ENCODE measurements around the gene KIR2DL3.
"Not testable (repeated sequence)": the region's sequence is repeated elsewhere in the genome, so short reads cannot be mapped to it uniquely, and the experiment has no call there.

The KIR2DL3 gene

GRCh38 chr19:54738306-54738705 is at the start of gene KIR2DL3:
TSS of gene KIR2DL3 (plus strand) at chr19:54738513. CDS start at chr19:54738546, 33 bp downstream.
- not testable (repeated sequence) for DNase-seq

- DNase-seq, result no peak
Measured at GRCh38 chr19:54691582-54692297, 46.6 kb upstream of the KIR2DL3 start.

- no peak for DNase-seq
Measured at GRCh38 chr19:54692298-54692615, 46.1 kb upstream of the KIR2DL3 start.

- DNase-seq, result no peak
Measured at GRCh38 chr19:54694648-54695047, 43.7 kb upstream of the KIR2DL3 start.

- no peak for DNase-seq
Measured at GRCh38 chr19:54696117-54696548, 42.2 kb upstream of the KIR2DL3 start.

GRCh38 chr19:54696766-54697165 is 41.5 kb upstream of the KIR2DL3 start:
- no peak for DNase-seq

- not testable (repeated sequence) for DNase-seq
Measured at GRCh38 chr19:54697716-54698115, 40.6 kb upstream of the KIR2DL3 start.

GRCh38 chr19:54704928-54705327 is 33.4 kb upstream of the KIR2DL3 start:
- no peak for DNase-seq

GRCh38 chr19:54707962-54708361 is 30.4 kb upstream of the KIR2DL3 start:
- no peak for DNase-seq

- no peak for DNase-seq
Measured at GRCh38 chr19:54708781-54709180, 29.5 kb upstream of the KIR2DL3 start.

- no peak for DNase-seq
Measured at GRCh38 chr19:54709212-54709948, 28.9 kb upstream of the KIR2DL3 start.

- not testable (repeated sequence) for DNase-seq
Measured at GRCh38 chr19:54709956-54710355, 28.4 kb upstream of the KIR2DL3 start.

GRCh38 chr19:54724142-54724541 is 14.2 kb upstream of the KIR2DL3 start, which contains the start of gene KIR3DL3:
TSS of gene KIR3DL3 (plus strand) at chr19:54724442. CDS start at chr19:54724497, 55 bp downstream.
- DNase-seq, result no peak

- no peak for DNase-seq
Measured at GRCh38 chr19:54724644-54725043, 13.7 kb upstream of the KIR2DL3 start.

- no peak for DNase-seq
Measured at GRCh38 chr19:54725321-54725720, 13.0 kb upstream of the KIR2DL3 start.

GRCh38 chr19:54727562-54727961 is 10.8 kb upstream of the KIR2DL3 start:
- no peak for DNase-seq

- DNase-seq, result no peak
Measured at GRCh38 chr19:54728167-54728566, 10.1 kb upstream of the KIR2DL3 start.

GRCh38 chr19:54729416-54730188 is 8.7 kb upstream of the KIR2DL3 start:
- no peak for DNase-seq

GRCh38 chr19:54731191-54731590 is 7.1 kb upstream of the KIR2DL3 start:
- no peak for DNase-seq

- DNase-seq, result no peak
Measured at GRCh38 chr19:54738715-54739114, 402 bp downstream of the KIR2DL3 start.

GRCh38 chr19:54739587-54740497 is 1.5 kb downstream of the KIR2DL3 start:
- DNase-seq, result no peak

- DNase-seq, result not testable (repeated sequence)
Measured at GRCh38 chr19:54741950-54742349, 3.6 kb downstream of the KIR2DL3 start.

Data from stimulated activated naive CD4-positive, alpha-beta T cell treated with Interleukin-2 at 50 U/mL for 16 hours (primary cell).